Esophagus muscularis mucosa (tissue), 4 donors: ENCODE data around the gene IFNGR2. TPM values are rescaled to one million over a fixed set of nuclear protein-coding genes. Genes with fewer than 3 reads are reported as not detected.

ENCODE experiments used
- DNase-seq: peaks from one replicate; pipeline ENCODE4 v3.0.0-alpha.2; 2017; ENCODE audit errors: extremely low spot score
- H3K27ac ChIP-seq, 4 donors: fragments of 200-600 bp; sonication (generic); replicated peaks in 1 of 4; 1 replicate in 3 of 4; 2 replicates in 1 of 4; pipeline ENCODE4 v1.5.1; 2016 to 2019; ENCODE audit warnings: mild to moderate bottlenecking in 1 of 4
- H3K27me3 ChIP-seq, 4 donors: fragments of 200-600 bp; sonication (generic); one replicate each; pipeline versions ENCODE4 v1.5.1 to v1.6.0; 2016 to 2019
- H3K36me3 ChIP-seq, 4 donors: fragments of 200-600 bp; sonication (generic); one replicate each; pipeline ENCODE4 v1.5.1; 2016 to 2019
- H3K4me1 ChIP-seq, 4 donors: fragments of 200-600 bp; sonication (generic); one replicate each; pipeline ENCODE4 v1.5.1; 2016 to 2019
- H3K4me3 ChIP-seq, 4 donors: fragments of 200-600 bp; sonication (generic); 1 replicate in 2 of 4; 2 replicates in 2 of 4; pipeline ENCODE4 v1.5.1; 2016 to 2019; ENCODE audit warnings: mild to moderate bottlenecking in 4 of 4, moderate library complexity in 1 of 4
- H3K9me3 ChIP-seq, 4 donors: fragments of 200-600 bp; sonication (generic); 1 replicate in 3 of 4; 2 replicates in 1 of 4; pipeline ENCODE4 v1.5.1; 2016 to 2019
- CTCF ChIP-seq, 3 experiments: fragments of 200-600 bp in 2 of 3; fragments of 450-650 bp in 1 of 3; sonication (generic) in 2 of 3; IDR thresholded peaks; one replicate each; pipeline ENCODE4 v1.5.1; 2017 to 2019; ENCODE audit warnings: antibody characterized with exemption in 3 of 3, mild to moderate bottlenecking in 2 of 3, moderate library complexity in 1 of 3
- EP300 ChIP-seq: sonication (generic); formaldehyde crosslinking; IDR thresholded peaks from one replicate; pipeline ENCODE4 v1.6.1; 2017; ENCODE audit warnings: antibody characterized with exemption
- POLR2A ChIP-seq: fragments of 450-650 bp; IDR thresholded peaks from one replicate; pipeline ENCODE4 v1.6.1; 2017; ENCODE audit warnings: antibody characterized with exemption, moderate library complexity, mild to moderate bottlenecking, low read depth
- POLR2AphosphoS5 ChIP-seq, 2 donors: sonication (generic); formaldehyde crosslinking; IDR thresholded peaks; one replicate each; pipeline ENCODE4 v1.6.1; 2017; ENCODE audit warnings: antibody characterized with exemption in 2 of 2
- WGBS: methylation state at CpG from one replicate; pipeline ENCODE4 v1.1.5; 2018; 5-methylcytosine and 5-hydroxymethylcytosine counted together
- intact Hi-C: fragments of 100-400 bp; cut with DNase I; formaldehyde crosslinking; loops from one replicate; pipeline ENCODE4 v1.15.1; 2023
- total RNA-seq, 4 donors: library from RNA; depleted of rRNA; stranded (reverse); fragments of >200 nt; gene quantifications; one replicate each; pipeline versions ENCODE4 v1.1.0 to v1.2.1, GENCODE V29; 2016

Gene IFNGR2
- total RNA-seq, 4 donors from 2014 or later, result 28.7 to 56.3 (median 39.3) TPM

DNA sequence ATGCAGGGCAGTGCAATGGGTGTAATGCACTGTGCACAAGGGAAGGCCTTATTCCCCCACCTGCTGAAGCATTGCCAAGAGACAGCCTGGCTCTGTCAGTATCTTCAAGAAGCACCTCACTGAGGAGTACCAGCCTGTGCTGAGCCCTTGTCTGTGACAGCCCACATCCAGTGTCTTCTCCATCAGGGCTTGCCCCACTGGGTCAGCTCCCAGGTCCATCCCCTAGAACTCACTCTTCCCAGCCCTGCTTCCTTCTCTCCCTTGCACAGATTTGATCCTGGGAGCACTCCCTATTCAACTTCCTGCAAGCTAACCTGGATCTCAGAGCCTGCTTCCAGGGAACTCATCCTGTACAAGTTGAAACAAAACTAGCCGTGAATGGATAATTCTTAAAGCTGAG lies 33.6 kb upstream of the IFNGR2 start:
- 100% methylated on average over 1 of the region's 1 CpG for WGBS
- intact Hi-C loops, result no loop called here
- peaks cover 0 to 29% (median 13%) of the 10 kb centered on the region in 4 donors for H3K9me3 ChIP-seq
- peaks cover 0 to 5% (median 0%) of the 10 kb centered on the region in 4 donors for H3K4me1 ChIP-seq
- no peaks in the 10 kb centered on the region for H3K27me3 ChIP-seq
- H3K36me3 ChIP-seq, result no peaks in the 10 kb centered on the region
- no peak overlapping the region for H3K27ac ChIP-seq
- no peak for DNase-seq
- TF ChIP-seq POLR2AphosphoS5 (IDR thresholded peaks at IDR 0.05), result no peak
- no peak for TF ChIP-seq EP300
- no peak for TF ChIP-seq POLR2A
- TF ChIP-seq CTCF (IDR thresholded peaks at IDR 0.05), result no peak
- no peak overlapping the region for H3K4me3 ChIP-seq

DNA sequence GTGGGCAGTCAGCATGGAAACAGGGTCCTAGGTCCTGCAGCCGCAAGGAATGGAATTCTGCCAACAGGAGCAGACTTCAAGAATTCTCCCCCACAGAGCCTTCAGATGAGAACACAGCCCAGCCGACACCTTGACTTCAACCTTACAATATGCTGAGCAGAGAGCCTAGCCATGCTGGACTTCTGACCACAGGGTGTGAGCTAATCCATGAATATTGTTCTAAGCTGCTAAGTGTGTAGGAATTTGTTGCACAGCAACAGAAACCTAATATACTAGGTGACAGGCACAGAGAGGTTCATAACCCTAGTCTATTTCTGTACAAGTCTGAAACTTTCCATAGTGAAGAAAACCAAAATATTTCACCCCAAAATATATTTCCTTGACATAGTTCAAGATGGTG lies 32.9 kb upstream of the IFNGR2 start:
- Histone ChIP-seq H3K36me3 (no peaks in the 10 kb centered on the region), H3K27ac (no peak overlapping the region), H3K4me1 (peaks cover 0 to 10% (median 0%) of the 10 kb centered on the region in 4 donors), H3K9me3 (peaks cover 0 to 29% (median 13%) of the 10 kb centered on the region in 4 donors), H3K4me3 (no peak overlapping the region), H3K27me3 (no peaks in the 10 kb centered on the region)
- TF ChIP-seq POLR2AphosphoS5 (IDR thresholded peaks at IDR 0.05), result no peak
- no peak for TF ChIP-seq POLR2A
- TF ChIP-seq EP300, result no peak
- no peak for TF ChIP-seq CTCF (IDR thresholded peaks at IDR 0.05)
- DNase-seq, result no peak
- WGBS, result 92% methylated on average over 2 of the region's 2 CpGs
- intact Hi-C loops, result no loop called here

DNA sequence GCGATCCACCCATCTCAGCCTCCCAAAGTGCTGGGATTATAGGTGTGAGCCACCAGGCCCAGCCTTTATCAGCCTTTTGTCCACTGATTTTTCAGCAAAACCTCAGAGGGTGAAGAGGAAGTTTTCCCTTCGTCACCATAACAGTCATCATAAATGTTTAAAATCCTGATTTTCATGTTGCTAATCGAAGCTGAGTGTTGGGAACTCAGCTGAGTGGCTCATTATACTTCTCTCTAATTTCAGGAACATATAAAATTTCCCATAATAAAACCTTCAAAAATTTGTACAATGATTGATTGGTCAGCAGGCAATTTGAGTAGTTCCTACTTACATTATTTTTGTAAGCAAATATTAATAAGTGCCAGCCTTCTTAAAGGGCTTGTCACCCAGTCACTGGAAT lies 31.8 kb upstream of the IFNGR2 start:
- H3K4me1 ChIP-seq, result peaks cover 0 to 10% (median 0%) of the 10 kb centered on the region in 4 donors
- TF ChIP-seq CTCF (IDR thresholded peaks at IDR 0.05) (no peak), POLR2AphosphoS5 (IDR thresholded peaks at IDR 0.05) (no peak), EP300 (no peak), POLR2A (no peak)
- H3K27ac ChIP-seq, result no peak overlapping the region
- H3K36me3 ChIP-seq, result no peaks in the 10 kb centered on the region
- intact Hi-C loops, result no loop called here
- no peaks in the 10 kb centered on the region for H3K27me3 ChIP-seq
- peaks cover 0 to 28% (median 13%) of the 10 kb centered on the region in 4 donors for H3K9me3 ChIP-seq
- 75% methylated on average over 3 of the region's 3 CpGs for WGBS
- DNase-seq, result no peak
- H3K4me3 ChIP-seq, result no peak overlapping the region

DNA sequence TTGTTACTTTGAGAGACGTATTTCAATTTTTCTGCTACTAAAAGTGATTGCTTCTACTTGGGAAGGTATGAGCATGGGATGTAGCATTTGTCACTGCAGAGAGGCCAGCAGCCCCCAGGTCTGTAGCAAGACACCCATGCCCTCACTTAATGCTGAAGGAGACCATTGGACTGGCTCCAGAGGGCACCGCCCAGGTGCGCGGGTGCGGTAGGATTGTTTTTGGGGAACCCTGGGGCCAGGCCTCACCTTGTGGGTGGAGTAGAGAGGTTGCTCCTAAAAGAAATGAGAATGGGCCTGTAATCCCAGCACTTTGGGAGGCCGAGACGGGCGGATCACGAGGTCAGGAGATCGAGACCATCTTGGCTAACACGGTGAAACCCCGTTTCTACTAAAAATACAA lies 30.6 kb upstream of the IFNGR2 start:
- Histone ChIP-seq H3K9me3 (peaks cover 0 to 16% (median 5%) of the 10 kb centered on the region in 4 donors), H3K36me3 (no peaks in the 10 kb centered on the region), H3K4me3 (no peak overlapping the region), H3K27me3 (no peaks in the 10 kb centered on the region), H3K27ac (no peak overlapping the region), H3K4me1 (peaks cover 0 to 10% (median 0%) of the 10 kb centered on the region in 4 donors)
- DNase-seq, result no peak
- 94% methylated on average over 12 of the region's 12 CpGs for WGBS
- intact Hi-C loops, result no loop called here
- TF ChIP-seq POLR2A (no peak), EP300 (no peak), POLR2AphosphoS5 (IDR thresholded peaks at IDR 0.05) (no peak), CTCF (IDR thresholded peaks at IDR 0.05) (no peak)

GRCh38 chr21:33373451-33373850 lies 29.8 kb upstream of the IFNGR2 start:
- H3K4me1 ChIP-seq, result peaks cover 0 to 10% (median 0%) of the 10 kb centered on the region in 4 donors
- H3K27ac ChIP-seq, result peak overlapping the region in 2 of 4 donors; percentile 2 to 12
- H3K36me3 ChIP-seq, result no peaks in the 10 kb centered on the region
- intact Hi-C loops, result no loop called here
- 82% methylated on average over 2 of the region's 2 CpGs for WGBS
- no peak for DNase-seq
- no peaks in the 10 kb centered on the region for H3K27me3 ChIP-seq
- H3K4me3 ChIP-seq, result no peak overlapping the region
- peaks cover 0 to 7% (median 0%) of the 10 kb centered on the region in 4 donors for H3K9me3 ChIP-seq
- TF ChIP-seq POLR2A, result no peak
